GM12878 (cell line): ENCODE measurements around the gene OR6M1. TPM values are rescaled to one million over a fixed set of nuclear protein-coding genes. Genes with fewer than 3 reads are reported as not detected.

Source experiments
- ATAC-seq: fragments of 200-7000 bp; cut with Tn5 transposase; 3 replicates; pipeline ENCODE4 v1.9.1; 2020; ENCODE audit warnings: mild to moderate bottlenecking, moderate library complexity
- BruUV-seq: library from RNA; stranded (reverse); fragments of 400-500 nt; replicated peaks from 2 replicates; lab custom pipeline; 2021; lab: Mats Ljungman, UMichigan
- CTCF ChIA-PET: fragments of 300-600 bp; sonication (Branson Sonifier 250); formaldehyde crosslinking; extraction: SDS; loops from one replicate; lab custom pipeline; 2021; ENCODE audit warnings: inconsistent platforms; lab: Yijun Ruan, JAX
- POLR2A ChIA-PET: fragments of 350-600 bp; formaldehyde crosslinking; extraction: SDS; loops from one replicate; lab custom pipeline; 2021; ENCODE audit warnings: inconsistent platforms; lab: Charles Lee
- RAD21 ChIA-PET: fragments of 300-600 bp; sonication (Branson Sonifier 250); formaldehyde crosslinking; loops from one replicate; lab custom pipeline; 2023; ENCODE audit warnings: antibody characterized with exemption; ENCODE audit not compliant: unreplicated experiment; lab: Charles Lee
- SMC1A ChIA-PET: fragments of 300-600 bp; sonication (Branson Sonifier 250); formaldehyde crosslinking; loops from one replicate; lab custom pipeline; 2023; ENCODE audit not compliant: unreplicated experiment, uncharacterized antibody; lab: Charles Lee
- DNase-seq: peaks from one replicate; pipeline ENCODE4 v3.0.0-alpha.2; 2011; ENCODE audit warnings: low read depth, low spot score
- FAIRE-seq: peaks from 3 replicates; lab custom pipeline; 2011; peaks lifted over from hg19 to GRCh38; lab: Jason Lieb, UNC
- H2AFZ ChIP-seq: 2 replicates; pipeline ENCODE4 v1.6.0; 2011; ENCODE audit warnings: low read depth, low read length, control low read depth; ENCODE audit not compliant: control insufficient read depth
- H3K27ac ChIP-seq: 2 replicates; pipeline ENCODE4 v1.5.1; 2011; ENCODE audit warnings: control low read depth; ENCODE audit not compliant: control insufficient read depth, insufficient read depth
- H3K27me3 ChIP-seq, 2 experiments: replicated peaks in 1 of 2; 2 replicates each; pipeline versions ENCODE4 v1.6.0 to v1.6.1; 2011; ENCODE audit warnings: low read length in 1 of 2; ENCODE audit not compliant: control insufficient read depth in 2 of 2, insufficient read depth in 2 of 2
- H3K36me3 ChIP-seq, 2 experiments: 2 replicates each; pipeline ENCODE4 v1.5.1; 2011; ENCODE audit warnings: low read length in 1 of 2; ENCODE audit not compliant: control insufficient read depth in 2 of 2, insufficient read depth in 2 of 2
- H3K4me1 ChIP-seq: 2 replicates; pipeline ENCODE4 v1.6.1; 2011; ENCODE audit warnings: mild to moderate bottlenecking, low read length, moderate library complexity, mixed read lengths; ENCODE audit not compliant: control insufficient read depth, insufficient read depth
- H3K4me2 ChIP-seq: 2 replicates; pipeline ENCODE4 v1.6.0; 2011; ENCODE audit warnings: control low read depth; ENCODE audit not compliant: control insufficient read depth, insufficient read depth
- H3K4me3 ChIP-seq: fragments of 200-600 bp; sonication (generic); 2 replicates; pipeline ENCODE4 v1.5.1; 2016
- H3K79me2 ChIP-seq: 2 replicates; pipeline ENCODE4 v1.6.0; 2011; ENCODE audit warnings: low read length; ENCODE audit not compliant: control insufficient read depth, insufficient read depth
- H3K9ac ChIP-seq: 2 replicates; pipeline ENCODE4 v1.8.0; 2011; ENCODE audit warnings: low read length, control low read depth, mixed read lengths; ENCODE audit not compliant: control insufficient read depth, insufficient read depth
- H3K9me3 ChIP-seq: replicated peaks from 3 replicates; pipeline ENCODE4 v1.5.1; 2011; ENCODE audit warnings: mild to moderate bottlenecking, low read length; ENCODE audit not compliant: control insufficient read depth, insufficient read depth
- H4K20me1 ChIP-seq: 2 replicates; pipeline ENCODE4 v1.6.0; 2011; ENCODE audit not compliant: control insufficient read depth, insufficient read depth
- BCLAF1 ChIP-seq: fragments of 450-650 bp; IDR thresholded peaks from 2 replicates; pipeline ENCODE4 v1.6.1; 2017; ENCODE audit warnings: antibody characterized with exemption, mild to moderate bottlenecking, moderate library complexity
- CBFB ChIP-seq: IDR thresholded peaks from 2 replicates; pipeline ENCODE4 v1.6.1; 2016; ENCODE audit warnings: antibody characterized with exemption, low read depth
- EGR1 ChIP-seq, 2 experiments: IDR thresholded peaks; 1 replicate in 1 of 2; 2 replicates in 1 of 2; pipeline ENCODE4 v1.6.1; 2011 to 2012; ENCODE audit warnings: low read depth in 2 of 2, low read length in 2 of 2, borderline replicate concordance in 1 of 2, mild to moderate bottlenecking in 1 of 2, moderate library complexity in 1 of 2
- FOXK2 ChIP-seq: fragments of 450-650 bp; IDR thresholded peaks from 2 replicates; pipeline ENCODE4 v1.6.1; 2017; ENCODE audit warnings: mild to moderate bottlenecking, moderate library complexity
- HDAC2 ChIP-seq: fragments of 200-600 bp; sonication (generic); IDR thresholded peaks from 2 replicates; pipeline ENCODE4 v1.6.1; 2017
- JUNB ChIP-seq: IDR thresholded peaks from 2 replicates; pipeline ENCODE4 v1.6.1; 2016; ENCODE audit warnings: antibody characterized with exemption, mild to moderate bottlenecking
- KAT2A ChIP-seq: conservative IDR thresholded peaks from 2 replicates; pipeline ENCODE4 v1.6.1; 2011; ENCODE audit warnings: low read depth, low read length; ENCODE audit not compliant: control insufficient read depth
- LARP7 ChIP-seq: fragments of 450-650 bp; IDR thresholded peaks from 2 replicates; pipeline ENCODE4 v1.6.1; 2017; ENCODE audit warnings: mild to moderate bottlenecking
- NRF1 ChIP-seq: conservative IDR thresholded peaks from 2 replicates; pipeline ENCODE4 v1.6.1; 2011; ENCODE audit warnings: mild to moderate bottlenecking, low read depth, low read length, improper control_type of control experiment
- PAX5 ChIP-seq: IDR thresholded peaks from 2 replicates; pipeline ENCODE4 v1.6.1; 2011; ENCODE audit warnings: low read depth, low read length, borderline replicate concordance
- PML ChIP-seq: IDR thresholded peaks from 2 replicates; pipeline ENCODE4 v1.6.1; 2012; ENCODE audit warnings: low read length, inconsistent platforms
- SIN3A ChIP-seq: IDR thresholded peaks from 2 replicates; pipeline ENCODE4 v1.6.1; 2012; ENCODE audit warnings: low read depth, low read length, improper control_type of control experiment
- SMAD1 ChIP-seq: fragments of 450-650 bp; IDR thresholded peaks from 2 replicates; pipeline ENCODE4 v1.6.1; 2018; ENCODE audit warnings: mild to moderate bottlenecking, low read depth; ENCODE audit not compliant: partially characterized antibody
- TCF3 ChIP-seq: IDR thresholded peaks from 2 replicates; pipeline ENCODE4 v1.6.1; 2012; ENCODE audit warnings: low read depth, mild to moderate bottlenecking, low read length, borderline replicate concordance; ENCODE audit not compliant: insufficient read depth
- ZBTB40 ChIP-seq: fragments of 450-650 bp; IDR thresholded peaks from 2 replicates; pipeline ENCODE4 v1.6.1; 2016; ENCODE audit warnings: mild to moderate bottlenecking, moderate library complexity, borderline replicate concordance
- ZNF207 ChIP-seq: fragments of 450-650 bp; IDR thresholded peaks from 2 replicates; pipeline ENCODE4 v1.6.1; 2014; ENCODE audit warnings: antibody characterized with exemption, mild to moderate bottlenecking, borderline replicate concordance
- WGBS: methylation state at CpG from one replicate; pipeline ENCODE4 v1.1.6; 2016; ENCODE audit warnings: low lambda C conversion rate; ENCODE audit not compliant: insufficient replicate concordance, insufficient coverage; ENCODE audit errors: missing lambda C conversion rate; 5-methylcytosine and 5-hydroxymethylcytosine counted together
- in situ Hi-C: fragments of 300-500 bp; cut with MboI; formaldehyde crosslinking; loops from 9 replicates; pipeline ENCODE4 v1.14.3; 2018; ENCODE audit warnings: mixed read lengths
- intact Hi-C: fragments of 100-400 bp; cut with micrococcal nuclease; formaldehyde crosslinking; loops from one replicate; pipeline ENCODE4 v1.14.2; 2022; ENCODE audit not compliant: unreplicated experiment
- polyA plus RNA-seq, 11 experiments: library from polyadenylated mRNA; depleted of rRNA in 4 of 11; unstranded in 6 of 11; stranded (reverse) in 5 of 11; fragments of >200 nt; fragmentation: Nextera tagmentation in 4 of 11; fragmentation: Illumina TruSeq in 1 of 11; extraction: Ambion mirVana in 4 of 11; extraction: Trizol in 1 of 11; gene quantifications; 1 replicate in 1 of 11; 2 replicates in 10 of 11; pipeline versions ENCODE4 v1.2.1 to v1.2.3, GENCODE V29; 2011 to 2016; ENCODE audit warnings: inconsistent platforms in 2 of 11, missing spikeins in 2 of 11, low read depth in 1 of 11
- total RNA-seq, 4 experiments: library from RNA; depleted of rRNA in 3 of 4; stranded (reverse); fragments of >200 nt in 3 of 4; fragmentation: Illumina TruSeq in 1 of 4; extraction: Trizol in 1 of 4; gene quantifications; 2 replicates each; pipeline versions ENCODE4 v1.2.1 to v1.2.3, GENCODE V29; 2013 to 2021
- TF ChIP-seq, protein P1 (sequence below): fragments of 150-350 bp; IDR thresholded peaks from 2 replicates; pipeline ENCODE4 v1.6.1; 2014; ENCODE audit warnings: mild to moderate bottlenecking, low read depth, low read length

The OR6M1 gene
- total and polyA plus RNA-seq, 10 of the 15 experiments (the other 5 are each of a cell fraction or from before 2014, with no cell fraction given), result not detected

GRCh38 chr11:123778511-123778910 lies 27.6 kb downstream of the OR6M1 start:
- CTCF ChIA-PET, result no interaction called here
- no peak for TF ChIP-seq NRF1
- no peak for TF ChIP-seq KAT2A
- TF ChIP-seq SIN3A, result no peak
- no peak for TF ChIP-seq CBFB
- TF ChIP-seq SMAD1, result no peak
- TF ChIP-seq EGR1 (IDR thresholded peaks at IDR 0.05; ENCODE audit: borderline replicate concordance in 1 of 2, low read depth in 2 of 2, low read length in 2 of 2), result no peak
- TF ChIP-seq BCLAF1, result no peak
- no peak for TF ChIP-seq PAX5
- no peak for TF ChIP-seq HDAC2
- TF ChIP-seq, protein P1, sequence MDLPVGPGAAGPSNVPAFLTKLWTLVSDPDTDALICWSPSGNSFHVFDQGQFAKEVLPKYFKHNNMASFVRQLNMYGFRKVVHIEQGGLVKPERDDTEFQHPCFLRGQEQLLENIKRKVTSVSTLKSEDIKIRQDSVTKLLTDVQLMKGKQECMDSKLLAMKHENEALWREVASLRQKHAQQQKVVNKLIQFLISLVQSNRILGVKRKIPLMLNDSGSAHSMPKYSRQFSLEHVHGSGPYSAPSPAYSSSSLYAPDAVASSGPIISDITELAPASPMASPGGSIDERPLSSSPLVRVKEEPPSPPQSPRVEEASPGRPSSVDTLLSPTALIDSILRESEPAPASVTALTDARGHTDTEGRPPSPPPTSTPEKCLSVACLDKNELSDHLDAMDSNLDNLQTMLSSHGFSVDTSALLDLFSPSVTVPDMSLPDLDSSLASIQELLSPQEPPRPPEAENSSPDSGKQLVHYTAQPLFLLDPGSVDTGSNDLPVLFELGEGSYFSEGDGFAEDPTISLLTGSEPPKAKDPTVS, result no peak
- no peak for TF ChIP-seq LARP7
- TF ChIP-seq TCF3, result no peak
- no peak for TF ChIP-seq ZNF207
- no peak for TF ChIP-seq ZBTB40
- TF ChIP-seq JUNB, result no peak
- no peak for TF ChIP-seq PML
- no peak for TF ChIP-seq FOXK2

More at GRCh38 chr11:123778511-123778910, 27.6 kb downstream of the OR6M1 start:
- Histone ChIP-seq H4K20me1 (no peaks in the 10 kb centered on the region), H3K27ac (no peak overlapping the region), H3K4me3 (no peak overlapping the region), H3K4me2 (no peak overlapping the region), H3K9ac (no peak overlapping the region), H3K36me3 (no peaks in the 10 kb centered on the region), H3K9me3 (no peaks in the 10 kb centered on the region), H3K4me1 (no peaks in the 10 kb centered on the region), H2AFZ (no peak overlapping the region), H3K27me3 (no peaks in the 10 kb centered on the region), H3K79me2 (no peaks in the 10 kb centered on the region)
- WGBS, result 100% methylated on average over 1 of the region's 1 CpG
- ChIA-PET RAD21 (no interaction called here), SMC1A (no interaction called here), POLR2A (no interaction called here)
- BruUV-seq, result no TSS peak
- ATAC-seq (no peak), FAIRE-seq (no peak), DNase-seq (no peak)
- intact Hi-C loops (no loop called here), in situ Hi-C loops (no loop called here)
